GM06990 (cell line): ENCODE data around the gene PRSS2.

Experiments used
- DNase-seq: peaks from one replicate; pipeline ENCODE4 v3.0.0-alpha.2; 2011; ENCODE audit not compliant: insufficient read length; ENCODE audit errors: extremely low read depth
- H3K27me3 ChIP-seq: replicated peaks from 2 replicates; pipeline ENCODE4 v1.6.0; 2011; ENCODE audit warnings: low read length; ENCODE audit not compliant: control insufficient read depth, insufficient read depth
- H3K36me3 ChIP-seq: 2 replicates; pipeline ENCODE4 v1.5.1; 2011; ENCODE audit warnings: low read length; ENCODE audit not compliant: control insufficient read depth, insufficient read depth
- H3K4me3 ChIP-seq: replicated peaks from 2 replicates; pipeline ENCODE4 v1.5.1; 2011; ENCODE audit warnings: low read depth, mild to moderate bottlenecking, control low read depth, low read length
- CTCF ChIP-seq: IDR thresholded peaks from 2 replicates; pipeline ENCODE4 v1.5.1; 2011; ENCODE audit warnings: low read length, control low read depth, mild to moderate bottlenecking, inconsistent platforms; ENCODE audit not compliant: insufficient read depth, poor library complexity, severe bottlenecking

Gene PRSS2

GRCh38 chr7:142813699-142814098 lies 42.9 kb downstream of the PRSS2 start:
- no peaks in the 10 kb centered on the region for H3K27me3 ChIP-seq
- H3K36me3 ChIP-seq: no peaks in the 10 kb centered on the region
- no peak for TF ChIP-seq CTCF
- no peak for DNase-seq
- no peak overlapping the region for H3K4me3 ChIP-seq

GRCh38 chr7:142814451-142814850 lies 43.7 kb downstream of the PRSS2 start:
- Histone ChIP-seq H3K36me3 (no peaks in the 10 kb centered on the region), H3K4me3 (no peak overlapping the region), H3K27me3 (no peaks in the 10 kb centered on the region)
- DNase-seq: no peak
- TF ChIP-seq CTCF: no peak

GRCh38 chr7:142815134-142815533 lies 44.4 kb downstream of the PRSS2 start:
- Histone ChIP-seq H3K36me3 (no peaks in the 10 kb centered on the region), H3K4me3 (no peak overlapping the region), H3K27me3 (no peaks in the 10 kb centered on the region)
- no peak for DNase-seq
- no peak for TF ChIP-seq CTCF

- DNase-seq: no peak
- TF ChIP-seq CTCF: no peak
- Histone ChIP-seq H3K4me3 (no peak overlapping the region), H3K36me3 (no peaks in the 10 kb centered on the region), H3K27me3 (no peaks in the 10 kb centered on the region)
Measured at GRCh38 chr7:142817506-142817905, 46.7 kb downstream of the PRSS2 start.

GRCh38 chr7:142819530-142819929 lies 48.8 kb downstream of the PRSS2 start:
- DNase-seq: no peak
- TF ChIP-seq CTCF: no peak

GRCh38 chr7:142822714-142823113 lies 51.9 kb downstream of the PRSS2 start:
- Histone ChIP-seq H3K36me3 (no peaks in the 10 kb centered on the region), H3K4me3 (no peak overlapping the region), H3K27me3 (no peaks in the 10 kb centered on the region)
- no peak for TF ChIP-seq CTCF
- DNase-seq: no peak

More at GRCh38 chr7:142819530-142819929, 48.8 kb downstream of the PRSS2 start:
- Histone ChIP-seq H3K4me3 (no peak overlapping the region), H3K27me3 (no peaks in the 10 kb centered on the region), H3K36me3 (no peaks in the 10 kb centered on the region)
